ENCODE results near the gene PDE4B. TPM values are rescaled to one million over a fixed set of nuclear protein-coding genes. Genes with fewer than 3 reads are reported as not detected.

Gene PDE4B
- total and polyA plus RNA-seq, 2 of the 13 experiments (the other 11 are each of a cell fraction or from before 2014, with no cell fraction given): not detected

DNA sequence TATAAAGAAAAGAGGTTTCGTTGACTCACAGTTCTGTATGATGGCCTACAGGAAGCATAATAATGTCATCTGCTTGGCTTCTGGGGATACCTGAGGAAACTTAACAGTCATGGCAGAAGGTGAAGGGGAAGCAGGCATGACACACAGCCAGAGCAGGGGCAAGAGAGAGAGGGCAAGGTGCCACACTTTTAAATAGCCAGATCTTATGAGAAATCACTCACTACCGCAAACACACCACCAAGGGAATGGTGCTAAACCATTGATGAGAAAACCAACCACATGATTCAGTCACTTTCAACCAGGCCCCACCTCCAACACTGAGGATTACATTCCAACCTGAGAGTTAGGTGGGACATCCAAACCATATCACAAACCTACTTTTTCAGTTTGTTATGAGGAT, 495.4 kb downstream of the PDE4B start (continued):
- TF ChIP-seq, protein P1, sequence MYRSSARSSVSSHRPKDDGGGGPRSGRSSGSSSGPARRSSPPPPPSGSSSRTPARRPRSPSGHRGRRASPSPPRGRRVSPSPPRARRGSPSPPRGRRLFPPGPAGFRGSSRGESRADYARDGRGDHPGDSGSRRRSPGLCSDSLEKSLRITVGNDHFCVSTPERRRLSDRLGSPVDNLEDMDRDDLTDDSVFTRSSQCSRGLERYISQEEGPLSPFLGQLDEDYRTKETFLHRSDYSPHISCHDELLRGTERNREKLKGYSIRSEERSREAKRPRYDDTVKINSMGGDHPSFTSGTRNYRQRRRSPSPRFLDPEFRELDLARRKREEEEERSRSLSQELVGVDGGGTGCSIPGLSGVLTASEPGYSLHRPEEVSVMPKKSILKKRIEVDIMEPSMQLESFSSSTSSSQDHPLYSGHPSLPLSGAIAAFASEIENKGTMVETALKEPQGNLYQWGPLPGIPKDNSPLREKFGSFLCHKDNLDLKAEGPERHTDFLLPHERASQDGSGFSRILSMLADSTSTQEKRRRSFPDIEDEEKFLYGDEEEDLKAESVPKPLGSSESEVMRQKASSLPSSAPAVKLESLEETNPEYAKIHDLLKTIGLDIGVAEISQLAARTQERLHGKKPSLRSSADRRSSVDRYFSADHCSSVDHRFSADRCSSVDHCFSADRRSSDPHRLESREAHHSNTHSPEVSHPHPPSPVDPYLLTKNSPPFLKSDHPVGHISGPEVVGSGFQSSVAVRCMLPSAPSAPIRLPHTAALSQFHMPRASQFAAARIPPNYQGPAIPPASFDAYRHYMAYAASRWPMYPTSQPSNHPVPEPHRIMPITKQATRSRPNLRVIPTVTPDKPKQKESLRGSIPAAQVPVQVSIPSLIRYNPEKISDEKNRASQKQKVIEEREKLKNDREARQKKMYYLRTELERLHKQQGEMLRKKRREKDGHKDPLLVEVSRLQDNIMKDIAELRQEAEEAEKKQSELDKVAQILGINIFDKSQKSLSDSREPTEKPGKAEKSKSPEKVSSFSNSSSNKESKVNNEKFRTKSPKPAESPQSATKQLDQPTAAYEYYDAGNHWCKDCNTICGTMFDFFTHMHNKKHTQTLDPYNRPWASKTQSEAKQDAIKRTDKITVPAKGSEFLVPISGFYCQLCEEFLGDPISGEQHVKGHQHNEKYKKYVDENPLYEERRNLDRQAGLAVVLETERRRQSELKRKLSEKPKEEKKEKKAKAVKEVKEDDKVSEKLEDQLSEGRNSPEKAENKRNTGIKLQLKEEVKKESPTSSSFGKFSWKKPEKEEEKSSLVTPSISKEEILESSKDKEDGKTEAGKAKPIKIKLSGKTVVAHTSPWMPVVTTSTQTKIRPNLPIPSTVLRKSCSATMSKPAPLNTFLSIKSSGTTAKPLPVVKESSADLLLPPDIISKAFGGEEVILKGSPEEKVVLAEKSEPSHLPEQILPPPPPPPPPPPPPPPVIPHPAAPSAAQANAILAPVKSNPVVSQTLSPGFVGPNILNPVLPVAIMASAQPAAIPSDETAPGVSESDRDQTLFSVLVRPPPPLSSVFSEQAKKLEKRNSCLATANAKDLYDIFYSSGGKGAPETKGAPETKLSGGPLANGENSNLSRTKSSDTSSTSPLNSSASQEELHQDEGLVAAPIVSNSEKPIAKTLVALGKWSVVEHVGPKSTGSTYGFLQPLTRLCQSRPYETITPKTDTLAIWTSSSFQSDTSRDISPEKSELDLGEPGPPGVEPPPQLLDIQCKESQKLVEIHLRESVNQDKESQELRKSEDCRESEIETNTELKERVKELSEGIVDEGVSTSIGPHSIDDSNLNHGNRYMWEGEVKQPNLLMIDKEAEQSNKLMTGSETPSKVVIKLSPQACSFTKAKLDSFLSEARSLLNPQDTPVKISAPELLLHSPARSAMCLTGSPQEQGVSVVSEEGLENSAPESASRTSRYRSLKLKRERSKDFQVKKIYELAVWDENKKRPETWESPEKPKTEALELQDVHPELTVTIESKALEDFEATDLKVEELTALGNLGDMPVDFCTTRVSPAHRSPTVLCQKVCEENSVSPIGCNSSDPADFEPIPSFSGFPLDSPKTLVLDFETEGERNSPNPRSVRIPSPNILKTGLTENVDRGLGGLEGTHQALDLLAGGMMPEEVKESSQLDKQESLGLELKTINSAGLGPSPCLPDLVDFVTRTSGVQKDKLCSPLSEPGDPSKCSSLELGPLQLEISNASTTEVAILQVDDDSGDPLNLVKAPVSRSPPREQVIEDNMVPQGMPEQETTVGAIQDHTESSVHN (CRISPR knock-in tag; IDR thresholded peaks at IDR 0.05): no peak
- TF ChIP-seq, protein P2, sequence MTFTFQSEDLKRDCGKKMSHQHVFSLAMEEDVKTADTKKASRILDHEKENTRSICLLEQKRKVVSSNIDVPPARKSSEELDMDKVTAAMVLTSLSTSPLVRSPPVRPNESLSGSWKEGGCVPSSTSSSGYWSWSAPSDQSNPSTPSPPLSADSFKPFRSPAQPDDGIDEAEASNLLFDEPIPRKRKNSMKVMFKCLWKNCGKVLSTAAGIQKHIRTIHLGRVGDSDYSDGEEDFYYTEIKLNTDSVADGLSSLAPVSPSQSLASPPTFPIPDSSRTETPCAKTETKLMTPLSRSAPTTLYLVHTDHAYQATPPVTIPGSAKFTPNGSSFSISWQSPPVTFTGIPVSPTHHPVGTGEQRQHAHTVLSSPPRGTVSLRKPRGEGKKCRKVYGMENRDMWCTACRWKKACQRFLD (CRISPR knock-in tag; IDR thresholded peaks at IDR 0.05; ENCODE audit: borderline replicate concordance): no peak
- TF ChIP-seq NCOA1 (CRISPR knock-in tag; IDR thresholded peaks at IDR 0.05) (no peak), ZNF83 (CRISPR knock-in tag; IDR thresholded peaks at IDR 0.05; ENCODE audit: borderline replicate concordance) (no peak), TGIF2 (CRISPR knock-in tag; IDR thresholded peaks at IDR 0.05) (no peak), HES4 (CRISPR knock-in tag; IDR thresholded peaks at IDR 0.05; ENCODE audit: borderline replicate concordance) (no peak)
- TF ChIP-seq, protein P3, sequence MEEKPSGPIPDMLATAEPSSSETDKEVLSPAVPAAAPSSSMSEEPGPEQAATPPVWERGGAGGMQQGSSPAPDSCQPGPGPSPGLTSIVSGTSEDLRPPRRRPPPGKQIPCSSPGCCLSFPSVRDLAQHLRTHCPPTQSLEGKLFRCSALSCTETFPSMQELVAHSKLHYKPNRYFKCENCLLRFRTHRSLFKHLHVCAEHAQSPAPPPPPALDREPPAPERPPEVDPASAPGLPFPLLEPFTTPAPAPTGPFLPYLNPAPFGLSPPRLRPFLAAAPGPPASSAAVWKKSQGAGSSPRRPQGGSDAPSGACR (CRISPR knock-in tag; IDR thresholded peaks at IDR 0.05): no peak

Measured in HepG2 (cell line).